K562 (cell line): ENCODE measurements around the gene DHCR24. TPM values are rescaled to one million over a fixed set of nuclear protein-coding genes. Genes with fewer than 3 reads are reported as not detected.

Source experiments
- BHLHE40 ChIP-seq: IDR thresholded peaks from 2 replicates; pipeline ENCODE4 v1.6.1; 2011; ENCODE audit warnings: low read length, improper control_type of control experiment
- CCNT2 ChIP-seq: IDR thresholded peaks from 2 replicates; pipeline ENCODE4 v1.6.1; 2011; ENCODE audit warnings: borderline replicate concordance, low read depth, mild to moderate bottlenecking, moderate library complexity, mixed read lengths, low read length; ENCODE audit not compliant: insufficient read length; ENCODE audit errors: extremely low read depth
- CHD2 ChIP-seq: IDR thresholded peaks from 2 replicates; pipeline ENCODE4 v1.6.1; 2011; ENCODE audit warnings: low read depth, low read length
- COPS2 ChIP-seq: fragments of 450-650 bp; conservative IDR thresholded peaks from 2 replicates; pipeline ENCODE4 v1.6.1; 2016; ENCODE audit warnings: mild to moderate bottlenecking, moderate library complexity
- CREB1 ChIP-seq, 2 experiments: sonication (generic) in 1 of 2; formaldehyde crosslinking in 1 of 2; IDR thresholded peaks; 2 replicates each; pipeline versions ENCODE4 v1.6.1 to v1.8.0; 2012 to 2022; ENCODE audit warnings: inconsistent platforms in 1 of 2, mild to moderate bottlenecking in 1 of 2, missing genetic modification reagents in 1 of 2, moderate library complexity in 1 of 2
- EP400 ChIP-seq: fragments of 450-650 bp; IDR thresholded peaks from 2 replicates; pipeline ENCODE4 v1.6.1; 2017; ENCODE audit warnings: antibody characterized with exemption, mild to moderate bottlenecking, moderate library complexity
- ETV5 ChIP-seq: sonication (generic); formaldehyde crosslinking; IDR thresholded peaks from 2 replicates; pipeline ENCODE4 v1.4.0; 2020; ENCODE audit warnings: low read depth, mild to moderate bottlenecking, missing genetic modification reagents
- GABPA ChIP-seq: fragments of 200-800 bp; sonication (Bioruptor generic); conservative IDR thresholded peaks from 2 replicates; pipeline ENCODE4 v1.6.1; 2016; ENCODE audit warnings: low read depth, missing genetic modification characterization, missing compliant biosample characterization
- GATAD2A ChIP-seq: fragments of 450-650 bp; IDR thresholded peaks from 2 replicates; pipeline ENCODE4 v1.6.1; 2017
- KDM5B ChIP-seq: fragments of 200-600 bp; sonication (generic); IDR thresholded peaks from 2 replicates; pipeline ENCODE4 v1.6.1; 2012; ENCODE audit warnings: low read depth, mild to moderate bottlenecking, moderate library complexity, low read length, control low read depth, inconsistent platforms; ENCODE audit not compliant: insufficient replicate concordance
- KHSRP ChIP-seq: fragments of 450-650 bp; IDR thresholded peaks from 2 replicates; pipeline ENCODE4 v1.6.1; 2017
- KLF13 ChIP-seq: fragments of 450-650 bp; IDR thresholded peaks from 2 replicates; pipeline ENCODE4 v1.6.1; 2016; ENCODE audit warnings: missing genetic modification characterization, low read depth, mild to moderate bottlenecking, missing compliant biosample characterization, moderate library complexity, borderline replicate concordance
- MAX ChIP-seq: sonication (generic); formaldehyde crosslinking; IDR thresholded peaks from 2 replicates; pipeline ENCODE4 v1.9.0; 2022; ENCODE audit warnings: mild to moderate bottlenecking, missing genetic modification reagents
- MBD2 ChIP-seq: sonication (generic); IDR thresholded peaks from 2 replicates; pipeline ENCODE4 v1.6.1; 2016; ENCODE audit warnings: low read depth, borderline replicate concordance
- MTA1 ChIP-seq: fragments of 450-650 bp; IDR thresholded peaks from 2 replicates; pipeline ENCODE4 v1.6.1; 2017; ENCODE audit warnings: borderline replicate concordance
- SMARCC2 ChIP-seq: fragments of 450-650 bp; IDR thresholded peaks from 2 replicates; pipeline ENCODE4 v1.6.1; 2017; ENCODE audit warnings: antibody characterized with exemption, moderate library complexity, mild to moderate bottlenecking, low read depth
- SNIP1 ChIP-seq: fragments of 450-650 bp; IDR thresholded peaks from 2 replicates; pipeline ENCODE4 v1.7.1; 2017; ENCODE audit warnings: low read depth, mild to moderate bottlenecking
- SP1 ChIP-seq: sonication (generic); formaldehyde crosslinking; IDR thresholded peaks from 2 replicates; pipeline ENCODE4 v1.8.1; 2022; ENCODE audit warnings: mild to moderate bottlenecking, missing genetic modification reagents
- TARDBP ChIP-seq: fragments of 450-650 bp; IDR thresholded peaks from 2 replicates; pipeline ENCODE4 v1.6.1; 2016
- TEAD1 ChIP-seq, 2 experiments: fragments of 450-650 bp in 1 of 2; sonication (generic) in 1 of 2; formaldehyde crosslinking; IDR thresholded peaks; 2 replicates each; pipeline versions ENCODE4 v1.4.0 to v1.8.0; 2020 to 2022; ENCODE audit warnings: mild to moderate bottlenecking in 2 of 2, missing genetic modification reagents in 1 of 2
- THRB ChIP-seq: fragments of 450-650 bp; formaldehyde crosslinking; conservative IDR thresholded peaks from 2 replicates; pipeline ENCODE4 v1.4.0; 2022; ENCODE audit warnings: mild to moderate bottlenecking, missing genetic modification characterization
- TRIM28 ChIP-seq: fragments of 450-650 bp; IDR thresholded peaks from 2 replicates; pipeline ENCODE4 v1.6.1; 2017
- YBX1 ChIP-seq: fragments of 450-650 bp; IDR thresholded peaks from 2 replicates; pipeline ENCODE4 v1.7.1; 2016; ENCODE audit warnings: mild to moderate bottlenecking
- ZC3H11A ChIP-seq: IDR thresholded peaks from 2 replicates; pipeline ENCODE4 v1.6.1; 2012; ENCODE audit warnings: low read depth, low read length, improper control_type of control experiment
- ZNF232 ChIP-seq: sonication (generic); formaldehyde crosslinking; IDR thresholded peaks from 2 replicates; pipeline ENCODE4 v1.8.0; 2022; ENCODE audit warnings: mild to moderate bottlenecking, missing genetic modification reagents
- ZNF280B ChIP-seq: fragments of 250-450 bp; sonication (Bioruptor Pico); IDR thresholded peaks from 2 replicates; pipeline ENCODE4 v1.5.1; 2021; ENCODE audit warnings: mild to moderate bottlenecking
- ZNF384 ChIP-seq: IDR thresholded peaks from 2 replicates; pipeline ENCODE4 v1.6.1; 2012; ENCODE audit warnings: low read depth, low read length, improper control_type of control experiment
- ZNF696 ChIP-seq: fragments of 250-450 bp; sonication (Bioruptor Pico); conservative IDR thresholded peaks from 2 replicates; pipeline ENCODE4 v1.4.0; 2020; ENCODE audit warnings: mild to moderate bottlenecking, moderate library complexity
- ZNF79 ChIP-seq: fragments of 250-450 bp; sonication (Bioruptor Pico); IDR thresholded peaks from 2 replicates; pipeline ENCODE4 v1.4.0; 2020; ENCODE audit warnings: low read depth, mild to moderate bottlenecking, moderate library complexity
- polyA plus RNA-seq, 8 experiments: library from polyadenylated mRNA; depleted of rRNA in 4 of 8; stranded (reverse) in 5 of 8; unstranded in 3 of 8; fragments of >200 nt; fragmentation: Nextera tagmentation in 2 of 8; fragmentation: Illumina TruSeq in 1 of 8; extraction: Ambion mirVana in 2 of 8; extraction: Trizol in 1 of 8; gene quantifications; 2 replicates each; pipeline versions ENCODE4 v1.2.1 to v1.2.3, GENCODE V29; 2011 to 2014; ENCODE audit warnings: inconsistent platforms in 1 of 8, missing spikeins in 1 of 8
- total RNA-seq, 7 experiments: library from RNA; depleted of rRNA in 6 of 7; stranded (reverse); fragments of >200 nt in 6 of 7; fragmentation: Illumina TruSeq in 2 of 7; extraction: Trizol in 2 of 7; gene quantifications; 2 replicates each; pipeline versions ENCODE4 v1.2.1 to v1.2.3, GENCODE V29; 2011 to 2021; ENCODE audit warnings: low replicate concordance in 1 of 7

Gene DHCR24
- total and polyA plus RNA-seq, 9 of the 15 experiments (the other 6 are each of a cell fraction or from before 2014, with no cell fraction given): 23.4 to 161 (median 79.9) TPM

DNA sequence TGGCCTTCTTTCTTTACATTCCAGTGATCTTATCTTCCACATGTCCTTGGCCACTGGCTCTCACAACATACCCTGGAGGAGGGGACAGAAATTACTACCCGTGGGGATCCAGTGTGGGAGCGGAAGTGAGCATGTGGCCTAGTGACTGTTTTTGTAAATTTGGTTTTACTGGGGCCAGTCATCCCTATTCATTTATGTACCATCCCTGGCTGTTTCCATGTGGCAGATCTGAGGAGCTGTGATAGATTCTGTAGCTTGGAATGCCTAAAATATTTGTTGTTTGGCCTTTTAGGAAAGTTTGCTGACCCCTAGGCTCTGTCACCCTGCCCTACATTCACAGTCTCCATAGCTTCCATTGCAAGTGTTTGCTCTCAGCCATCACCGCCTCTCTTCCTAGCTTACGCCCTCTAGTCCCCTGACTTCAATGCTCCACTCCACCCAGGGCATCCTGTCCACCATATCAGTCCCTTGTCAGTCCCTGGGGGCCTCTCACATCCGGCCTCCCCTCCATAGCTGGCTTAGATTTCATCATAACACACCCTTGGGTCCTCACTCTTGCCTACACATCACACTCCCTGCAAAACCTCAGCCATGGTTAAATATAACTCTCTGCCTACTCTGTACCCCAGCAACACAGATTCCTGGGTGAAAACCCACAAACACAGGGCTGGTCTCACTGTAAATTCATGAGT lies 25.8 kb downstream of the DHCR24 start (continued):
- no peak for TF ChIP-seq CREB1 (IDR thresholded peaks at IDR 0.05)
- no peak for TF ChIP-seq CREB1 (CRISPR knock-in tag; IDR thresholded peaks at IDR 0.05)
- no peak for TF ChIP-seq KHSRP
- no peak for TF ChIP-seq ZNF696
- TF ChIP-seq ZNF79 (CRISPR knock-in tag): no peak
- no peak for TF ChIP-seq SMARCC2
- TF ChIP-seq SP1 (CRISPR knock-in tag): no peak
- no peak for TF ChIP-seq TRIM28
- TF ChIP-seq MBD2: no peak
- no peak for TF ChIP-seq CHD2
- TF ChIP-seq ZNF232: no peak
- TF ChIP-seq ZNF384: peak; percentile 57; the same call in 1 of the 2 replicates
- peak; percentile 69 for TF ChIP-seq GABPA (tag)
- TF ChIP-seq KLF13 (tag): no peak
- peak; percentile 93 to 96 for TF ChIP-seq TEAD1 (CRISPR knock-in tag; IDR thresholded peaks at IDR 0.05)
- TF ChIP-seq SNIP1: no peak
- no peak for TF ChIP-seq CCNT2
- TF ChIP-seq ZC3H11A: no peak
- TF ChIP-seq YBX1: no peak
- TF ChIP-seq MTA1: peak; percentile 52; the same call in 1 of the 2 replicates
- no peak for TF ChIP-seq COPS2
- TF ChIP-seq ZNF280B (CRISPR knock-in tag): no peak
- TF ChIP-seq ETV5 (CRISPR knock-in tag): peak; percentile 68
- TF ChIP-seq MAX (CRISPR knock-in tag): peak; percentile 55
- 0 out of 2 replicates have a peak, but pooled peaks have one; percentile 6 for TF ChIP-seq THRB (CRISPR knock-in tag)
- TF ChIP-seq TARDBP: no peak
- TF ChIP-seq EP400: 0 out of 2 replicates have a peak, but pooled peaks have one; percentile 34
- TF ChIP-seq GATAD2A: no peak
- TF ChIP-seq KDM5B: no peak
- TF ChIP-seq BHLHE40: no peak
